HG03039 (cell line): ENCODE data around the gene MYOM1.

Source experiments
- ATAC-seq: cut with Tn5 transposase; IDR thresholded peaks from one replicate; pipeline ENCODE4 v1.9.1; 2021; ENCODE audit warnings: mild to moderate bottlenecking, moderate library complexity; ENCODE audit not compliant: unreplicated experiment

MYOM1 gene

DNA sequence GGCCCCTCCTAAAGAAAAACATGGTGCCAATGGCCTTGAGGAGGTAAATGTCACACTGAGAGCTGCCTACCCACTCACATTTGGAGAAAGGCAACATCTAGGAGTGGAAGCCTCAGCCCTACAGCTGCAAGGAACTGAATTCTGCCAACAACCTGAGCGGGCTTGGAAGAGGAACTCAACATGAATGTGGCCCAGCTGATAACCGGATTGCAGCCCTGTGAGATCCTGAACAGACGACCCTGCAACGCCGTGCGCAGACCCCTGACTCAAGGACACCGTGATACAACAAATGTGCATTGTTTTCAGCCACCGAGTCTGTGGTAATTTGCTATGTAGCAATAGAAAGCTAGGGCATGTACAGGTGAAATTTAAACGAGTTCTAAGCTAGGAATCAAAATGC lies 99.4 kb downstream of the MYOM1 start:
- no peak for ATAC-seq

DNA sequence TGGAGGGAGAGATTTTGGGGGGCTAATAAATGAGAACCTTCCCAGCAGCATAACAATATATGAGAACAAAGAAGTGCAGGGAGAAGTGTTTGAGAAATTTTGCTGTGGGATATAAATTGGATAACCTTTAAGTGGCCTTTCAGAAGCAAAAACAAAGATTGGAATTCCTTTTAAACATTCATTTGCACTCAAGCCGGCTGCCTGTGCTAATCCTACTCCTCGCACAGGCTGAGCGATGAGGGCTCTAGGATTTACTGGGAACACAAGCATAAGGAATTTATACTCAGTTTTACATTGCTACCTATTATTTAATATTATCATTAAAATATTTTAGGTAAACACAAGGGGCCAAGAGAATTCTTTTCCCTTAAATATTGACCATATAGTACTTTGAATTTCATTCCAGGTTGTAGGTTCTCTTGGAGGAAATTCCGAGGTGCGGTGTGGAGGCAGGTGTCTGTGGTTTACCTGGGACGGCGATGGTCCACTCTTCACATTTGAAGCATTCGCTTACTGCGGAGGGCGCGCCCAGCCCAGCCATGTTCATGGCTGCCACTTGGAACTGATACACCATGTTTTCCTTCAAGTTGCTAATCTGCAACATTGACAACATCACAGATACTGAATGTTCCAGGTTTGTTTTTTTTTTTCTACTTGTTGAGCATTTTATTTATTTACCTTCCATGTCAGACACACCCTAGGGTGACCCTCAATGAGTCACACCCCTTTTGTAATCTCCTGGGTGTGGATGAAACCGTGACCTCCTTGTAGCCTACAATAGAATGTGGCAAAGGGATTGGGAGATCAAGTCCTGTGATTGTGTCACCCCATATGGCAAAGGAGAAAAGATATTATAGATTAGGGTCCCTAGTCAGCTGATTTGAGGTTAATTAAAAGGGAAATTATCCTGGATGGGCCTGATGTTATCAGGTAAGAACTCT lies 100.1 kb downstream of the MYOM1 start:
- no peak for ATAC-seq

DNA sequence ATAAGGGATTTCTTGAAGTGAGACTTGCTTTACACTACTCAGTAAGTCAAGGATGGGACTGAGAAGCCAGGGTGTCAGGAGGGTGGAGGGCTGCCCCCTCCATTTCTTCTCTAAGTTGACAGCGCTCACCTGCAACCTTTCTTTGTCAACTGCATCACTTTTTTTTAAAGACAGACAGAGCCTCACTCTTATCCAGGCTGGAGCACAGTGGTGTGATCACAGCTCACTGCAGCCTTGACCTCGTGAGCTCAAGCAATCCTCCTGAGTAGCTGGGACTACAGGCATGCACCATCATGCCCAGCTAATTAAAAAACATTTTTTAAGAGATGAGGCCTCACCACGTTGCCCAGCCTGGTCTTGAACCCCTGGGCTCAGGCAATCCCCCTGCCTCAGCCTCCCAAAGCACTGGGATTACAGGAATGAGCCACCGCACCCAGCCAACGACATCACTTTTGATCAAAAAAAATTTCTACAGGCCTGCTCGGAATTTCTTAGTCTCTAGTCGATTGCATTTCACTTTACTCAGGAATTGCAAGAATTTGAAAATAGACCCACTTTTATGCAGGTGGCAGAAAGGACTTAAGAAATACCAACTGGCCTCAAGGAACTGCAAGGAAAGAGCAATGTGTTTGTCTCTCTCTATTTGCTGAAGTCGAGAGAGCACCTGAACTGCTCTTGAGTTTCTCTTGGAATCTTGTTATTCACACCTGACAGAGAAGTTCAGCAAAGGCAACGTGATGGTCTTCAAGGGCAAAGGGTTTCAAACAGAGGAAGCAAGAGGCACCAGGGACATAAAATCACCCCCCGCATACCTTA lies 101.4 kb downstream of the MYOM1 start:
- ATAC-seq, result no peak

DNA sequence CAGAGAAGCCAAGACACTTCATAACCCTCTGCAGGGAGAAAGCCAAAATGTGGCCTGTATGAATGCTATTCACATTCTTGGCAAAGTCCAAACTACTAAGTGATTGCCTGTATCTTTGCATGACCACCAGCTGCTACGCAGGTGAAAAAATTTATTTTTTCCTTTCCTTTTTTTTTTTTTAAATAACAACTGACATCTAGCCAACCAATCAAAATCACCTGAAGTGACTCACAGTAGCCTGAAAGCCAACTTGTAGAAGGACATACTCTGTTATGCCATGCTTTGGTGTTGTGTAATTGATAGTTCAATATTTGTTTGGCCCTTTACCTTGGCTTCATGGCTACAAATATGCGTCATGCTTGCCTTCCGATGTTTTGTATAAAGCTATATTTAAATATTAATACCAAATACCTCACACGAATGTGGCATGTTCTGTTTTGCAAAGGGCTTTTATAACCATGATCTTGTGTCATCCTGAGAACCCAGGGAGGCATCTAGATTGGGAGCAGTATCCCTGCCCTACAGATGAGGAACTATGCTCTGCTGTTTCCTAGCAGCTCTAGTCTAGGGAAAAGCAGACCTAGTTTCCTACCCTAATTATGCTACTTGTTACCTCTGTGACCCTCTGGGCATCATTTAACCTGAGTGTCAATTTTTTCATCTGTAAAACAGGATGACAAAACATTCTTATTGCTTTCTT lies 102.1 kb downstream of the MYOM1 start:
- no peak for ATAC-seq

DNA sequence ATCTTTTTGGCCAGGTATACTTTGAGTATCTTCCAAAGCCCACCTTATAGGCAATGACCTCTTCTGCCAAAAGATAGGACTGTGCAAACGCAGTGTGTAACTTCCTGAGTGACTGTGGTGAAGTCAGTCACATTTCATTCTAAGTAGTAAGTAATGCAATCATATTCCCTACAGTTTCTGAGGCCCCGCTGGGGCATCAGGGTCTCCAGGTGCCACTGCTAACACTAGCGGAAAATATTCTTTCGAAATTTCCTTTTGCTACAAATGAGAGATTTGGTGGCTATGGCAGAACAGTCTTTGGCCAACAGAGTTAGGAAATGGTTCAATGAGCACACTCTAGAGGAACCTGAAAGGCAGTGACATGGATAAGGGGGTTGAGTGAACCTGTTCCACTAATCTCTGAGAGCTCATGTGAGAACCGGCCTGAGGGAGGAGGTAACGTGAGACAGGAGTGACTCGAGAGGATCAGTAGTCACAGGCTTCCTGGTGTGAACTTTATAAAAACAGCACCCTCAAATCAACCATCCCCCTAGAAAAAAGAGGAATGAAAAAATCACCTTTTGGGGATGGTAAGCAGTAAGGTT lies 104.2 kb downstream of the MYOM1 start:
- no peak for ATAC-seq

DNA sequence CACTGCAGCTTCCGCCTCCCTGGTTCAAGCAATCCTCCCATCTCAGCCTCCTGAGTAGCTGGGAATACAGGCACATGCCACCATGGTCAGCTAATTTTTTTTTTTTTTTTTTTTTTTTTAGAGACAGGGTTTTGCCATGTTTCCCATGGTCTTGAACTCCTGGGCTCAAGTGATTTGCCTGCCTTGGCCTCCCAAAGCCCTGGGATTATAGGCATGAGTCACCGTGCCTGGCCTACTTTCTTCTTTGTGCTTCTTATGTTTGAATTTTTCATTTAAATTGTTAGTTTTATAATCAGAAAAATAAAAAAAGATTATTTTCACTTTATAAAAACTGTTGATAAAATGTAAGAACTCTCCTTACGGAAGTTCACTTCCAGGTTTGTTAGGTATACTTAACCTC lies 105.3 kb downstream of the MYOM1 start:
- ATAC-seq, result no peak

DNA sequence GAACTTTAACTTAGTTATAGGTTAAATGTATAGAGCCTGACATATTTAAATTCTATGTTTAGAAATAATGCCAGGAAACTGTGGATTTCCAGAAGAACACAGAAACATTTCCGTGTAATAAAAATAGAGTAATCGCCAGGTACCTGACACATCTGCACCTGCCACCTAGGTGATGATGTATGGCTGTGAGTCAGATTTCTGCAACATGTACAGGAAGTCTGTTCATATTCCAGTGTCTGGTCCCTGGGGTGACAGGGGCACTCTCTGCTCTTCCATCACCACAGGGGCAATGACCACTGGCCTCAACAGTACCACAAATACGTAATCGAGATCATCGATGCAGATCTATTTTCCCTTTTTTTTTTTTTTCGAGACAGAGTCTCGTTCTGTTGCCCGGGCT lies 105.7 kb downstream of the MYOM1 start:
- no peak for ATAC-seq

DNA sequence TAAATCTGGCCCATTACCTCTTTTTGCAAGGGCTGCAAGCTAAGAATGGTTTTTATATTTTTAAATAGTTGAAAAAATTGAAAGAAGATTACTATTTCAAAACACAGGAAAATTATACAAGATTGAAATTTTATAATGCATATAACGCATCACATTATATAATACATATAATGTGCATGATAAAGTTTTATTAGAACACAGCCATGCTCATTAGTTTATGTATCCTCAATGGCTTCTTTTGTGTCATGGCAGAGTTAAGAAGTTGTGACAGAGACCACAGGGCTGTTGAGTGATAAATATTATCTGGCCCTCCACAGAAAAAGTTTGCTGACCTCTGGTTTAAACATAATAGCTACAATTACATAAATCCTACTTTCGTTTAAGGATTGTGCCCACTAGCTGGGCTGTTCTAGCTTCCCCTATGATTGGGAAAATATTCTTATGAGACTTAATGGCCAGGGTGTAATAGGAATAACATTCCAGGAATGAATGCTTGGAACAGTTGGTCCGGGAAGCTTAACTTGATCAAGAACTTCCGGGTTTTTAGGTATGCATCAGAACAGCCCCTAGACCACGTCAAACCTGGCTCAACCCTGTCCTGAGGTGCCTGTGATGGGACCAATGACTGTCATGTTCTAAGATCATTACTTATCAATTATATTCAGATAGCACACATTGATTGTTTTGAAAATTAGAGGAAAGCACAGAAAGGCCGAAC lies 108.1 kb downstream of the MYOM1 start:
- no peak for ATAC-seq

DNA sequence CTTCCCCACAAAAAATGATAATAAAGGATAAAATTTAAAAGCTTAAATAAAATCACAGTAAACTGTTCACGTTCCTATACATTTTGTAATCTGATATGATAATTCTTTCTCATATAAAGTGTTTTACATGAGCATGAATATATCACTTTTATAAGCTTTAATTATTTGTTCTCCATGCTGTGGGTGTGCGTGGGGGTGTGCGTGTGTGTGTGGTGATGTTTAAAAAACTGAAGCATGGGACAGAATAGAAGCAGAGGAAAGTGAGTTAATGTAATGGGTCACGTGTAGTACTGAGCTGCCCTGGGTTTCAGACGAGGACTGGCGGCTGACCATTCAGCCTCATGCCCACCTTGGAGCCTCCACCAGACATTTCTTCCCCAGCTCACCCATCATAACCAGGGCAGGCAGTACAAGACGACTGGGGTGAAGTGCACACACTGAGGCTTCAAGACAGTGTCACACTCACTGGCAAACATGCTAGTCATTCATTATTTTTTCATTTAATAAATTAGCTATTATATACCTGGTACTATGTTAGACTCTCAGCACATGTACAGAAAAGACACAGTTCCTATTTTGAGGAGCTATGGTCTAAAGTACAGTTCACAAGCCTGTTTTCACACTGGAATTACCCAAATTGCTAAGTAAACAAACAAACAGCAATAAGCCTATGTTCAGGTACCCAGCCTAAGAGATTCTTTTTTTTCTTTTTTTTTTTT lies 109.6 kb downstream of the MYOM1 start:
- ATAC-seq, result no peak

DNA sequence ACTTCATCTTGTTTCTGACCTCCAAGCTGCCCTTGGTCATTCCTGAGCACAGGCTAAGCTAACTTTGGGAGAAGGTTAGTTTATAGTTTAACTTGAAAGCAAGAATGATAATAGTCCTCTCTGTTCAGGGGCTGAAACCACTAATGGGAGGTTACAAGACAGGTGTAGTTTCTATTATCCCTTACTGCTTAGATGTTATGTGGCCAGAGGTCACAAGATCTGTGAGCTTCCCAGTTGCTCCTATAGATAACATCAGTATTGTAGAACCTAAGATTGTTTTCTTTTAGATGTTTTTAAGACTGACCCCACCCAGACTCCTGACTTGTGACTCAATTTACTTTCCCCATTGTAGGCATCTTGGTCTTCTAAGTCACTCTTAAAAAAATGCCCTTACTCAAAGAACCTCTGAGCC lies 112.0 kb downstream of the MYOM1 start:
- no peak for ATAC-seq

DNA sequence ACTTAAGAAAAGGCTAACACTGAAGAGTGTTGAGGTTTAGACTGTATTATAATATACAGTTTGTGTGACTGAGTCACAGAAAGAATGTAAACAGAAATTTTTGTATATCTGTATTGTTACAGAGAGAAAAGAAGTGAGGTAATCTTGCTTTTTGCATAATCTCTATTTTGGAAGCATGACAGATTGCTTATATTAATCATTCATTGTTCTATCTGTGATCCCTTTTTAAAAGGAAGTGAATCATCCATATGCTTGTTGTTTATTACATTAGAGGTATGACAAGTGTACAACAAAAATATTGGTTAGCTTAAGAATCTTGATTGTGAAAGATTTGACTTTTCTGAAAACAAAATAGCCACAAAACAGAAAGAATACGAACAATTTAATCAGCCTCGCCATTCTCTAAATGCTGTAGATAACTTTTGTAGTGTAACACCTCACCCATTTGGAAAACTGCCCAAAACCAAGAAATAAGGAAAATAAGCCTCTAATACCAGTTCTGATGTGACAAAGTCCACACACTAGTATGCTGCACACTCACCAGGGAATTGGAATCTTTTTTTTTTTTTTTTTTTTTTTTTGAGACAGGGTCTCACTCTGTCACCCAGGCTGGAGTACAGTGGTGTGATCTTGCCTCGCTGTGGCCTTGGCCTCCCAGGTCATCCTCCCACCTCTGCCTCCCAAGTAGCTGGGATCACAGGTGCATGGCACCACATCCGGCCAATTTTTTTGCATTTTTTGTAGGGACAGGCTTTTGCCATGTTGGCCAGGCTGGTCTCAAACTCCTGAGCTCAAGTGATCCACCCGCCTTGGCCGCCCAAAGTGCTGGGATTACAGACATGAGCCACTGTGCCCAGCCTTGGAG lies 115.3 kb downstream of the MYOM1 start:
- ATAC-seq, result no peak

DNA sequence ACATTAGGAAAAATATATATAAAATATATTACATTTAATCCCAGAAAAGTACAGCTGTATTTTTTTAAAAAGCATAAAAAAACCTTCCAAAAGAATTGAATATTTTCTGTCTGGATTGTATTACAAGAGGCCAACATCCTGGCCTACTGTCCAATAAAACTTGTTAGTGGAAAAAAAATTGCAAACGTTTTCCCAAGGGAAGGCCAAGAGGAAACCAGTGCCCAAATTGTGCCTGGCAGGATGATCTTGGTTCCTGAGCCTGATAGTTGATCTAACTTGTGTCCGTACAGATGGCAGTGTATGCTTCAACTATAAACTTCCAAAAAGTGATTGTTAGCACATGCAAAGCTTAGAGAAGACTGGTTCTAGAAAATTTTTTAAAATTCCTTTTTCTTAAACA lies 116.2 kb downstream of the MYOM1 start:
- ATAC-seq, result no peak

DNA sequence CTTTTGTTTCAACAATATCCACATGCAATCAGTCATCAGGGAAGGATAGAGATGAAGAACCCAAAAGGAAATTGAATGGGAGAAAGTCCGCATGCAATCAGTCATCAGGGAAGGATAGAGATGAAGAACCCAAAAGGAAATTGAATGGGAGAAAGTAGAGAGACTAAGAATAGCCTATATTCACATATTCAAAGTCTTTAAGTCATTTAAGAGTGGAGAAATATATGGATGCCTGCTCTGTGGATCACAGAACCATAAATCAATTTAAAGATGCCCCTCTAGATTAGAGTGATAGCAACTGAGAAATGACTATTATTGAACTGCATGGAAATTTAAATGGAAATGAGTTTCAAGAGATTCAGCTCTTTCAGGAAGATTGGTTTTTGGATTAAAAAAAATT lies 116.8 kb downstream of the MYOM1 start:
- no peak for ATAC-seq

DNA sequence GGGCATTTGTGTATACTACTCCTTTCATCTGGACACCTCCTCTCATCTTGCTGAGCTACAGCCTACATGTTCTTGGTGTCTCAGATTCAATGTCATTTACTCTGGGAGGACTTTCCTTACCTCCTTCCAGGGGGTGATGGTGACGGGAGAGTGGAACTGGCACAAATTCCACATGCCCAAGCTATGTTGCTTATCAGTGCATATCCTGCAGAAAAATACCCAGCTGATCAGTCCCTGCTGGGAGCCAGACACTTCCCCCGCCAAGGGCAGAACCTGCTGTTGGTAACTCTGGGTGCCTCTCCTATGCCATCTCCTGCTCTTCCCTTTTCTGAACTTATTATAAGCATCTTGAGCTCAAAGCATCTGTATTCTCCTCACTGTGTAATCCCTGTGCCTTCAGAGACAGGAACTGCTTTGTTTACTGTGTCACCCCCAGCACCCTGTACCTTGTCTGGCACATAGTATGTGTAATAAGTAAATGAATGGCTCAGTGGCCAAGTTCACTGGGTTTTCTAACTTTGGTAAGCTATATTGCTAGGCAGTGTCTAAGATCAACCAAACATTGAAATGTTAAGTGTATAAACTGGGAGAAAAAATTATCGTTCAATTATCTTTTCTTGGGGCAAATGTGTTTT lies 119.2 kb downstream of the MYOM1 start:
- no peak for ATAC-seq

DNA sequence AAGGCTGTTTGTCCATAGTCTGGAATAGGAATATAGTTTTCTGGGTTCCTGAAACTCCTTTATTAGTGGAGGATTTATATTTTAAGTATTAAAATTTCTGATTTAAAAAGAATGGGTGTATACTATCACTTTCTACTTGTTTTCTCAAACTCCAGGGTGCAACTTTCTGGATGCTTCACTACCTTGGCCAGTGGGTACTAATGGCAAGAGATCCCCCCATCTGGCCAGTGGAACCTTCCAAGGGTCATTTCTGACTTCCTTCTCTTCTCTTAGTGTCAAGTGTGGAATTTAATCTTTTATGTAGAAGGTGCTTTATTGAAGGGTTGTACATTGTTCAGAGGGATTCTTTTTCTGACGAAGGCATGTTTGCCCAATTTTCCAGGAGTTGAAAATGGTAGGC lies 120.4 kb downstream of the MYOM1 start:
- ATAC-seq, result no peak

DNA sequence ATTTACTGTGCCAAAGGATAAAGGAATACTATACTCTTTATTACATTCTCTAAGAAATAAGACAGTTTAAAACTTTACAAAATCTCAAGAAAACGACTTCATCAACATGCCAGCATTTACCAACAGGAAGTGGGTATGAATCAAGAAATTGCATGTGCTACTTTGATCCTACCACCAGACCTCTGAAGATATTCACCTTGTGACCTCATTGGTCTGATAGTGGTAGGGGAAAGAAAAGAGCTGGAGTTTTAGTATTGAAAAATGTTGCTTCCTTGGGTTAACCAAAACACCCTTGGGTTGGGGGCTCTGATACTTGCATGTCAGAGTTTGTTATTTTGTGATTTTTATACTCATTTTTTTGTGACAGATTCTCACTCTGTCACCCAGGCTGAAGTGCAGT lies 122.7 kb downstream of the MYOM1 start:
- ATAC-seq, result no peak

DNA sequence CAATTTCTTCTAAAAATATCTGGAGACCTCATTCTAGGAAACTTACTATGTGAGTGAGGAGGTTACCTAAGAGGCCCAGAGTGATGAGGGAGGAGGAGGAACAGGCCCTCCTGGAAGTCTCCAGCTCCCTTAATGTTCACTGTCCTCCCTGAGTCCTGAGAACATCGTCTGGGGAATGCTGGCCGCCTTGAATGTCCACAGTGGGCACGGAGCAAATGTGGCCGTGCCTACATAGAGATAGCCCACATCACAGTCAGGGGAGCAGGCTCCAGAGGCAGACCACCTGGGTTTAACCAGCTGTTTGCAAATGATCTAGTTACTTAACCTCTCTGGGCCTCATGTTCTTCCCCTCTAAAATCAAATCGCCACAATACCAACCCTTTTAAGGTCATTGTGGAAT lies 123.8 kb downstream of the MYOM1 start:
- no peak for ATAC-seq

DNA sequence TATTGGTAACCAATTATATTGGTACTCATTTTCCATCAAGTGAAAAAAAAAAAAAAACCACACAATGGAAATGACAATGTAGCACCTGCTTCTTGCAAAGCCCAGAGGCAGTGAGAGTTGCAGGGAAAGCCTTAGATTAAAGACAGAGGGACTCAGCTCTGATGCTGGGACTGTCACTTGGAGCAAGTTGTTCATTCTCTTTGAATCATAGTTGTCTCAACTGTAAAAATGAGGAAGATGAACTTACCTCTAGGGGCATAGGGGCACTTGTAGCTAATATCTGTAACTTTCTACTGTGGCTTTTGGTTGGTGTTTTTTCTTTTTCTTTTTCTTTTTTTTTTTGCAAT lies 125.5 kb downstream of the MYOM1 start:
- no peak for ATAC-seq
